ENCODE results near the gene NOTCH3. TPM values are rescaled to one million over a fixed set of nuclear protein-coding genes. Genes with fewer than 3 reads are reported as not detected.
A peak's percentile ranks its signal among the peaks of the same experiment; 100 is the strongest.

Gene NOTCH3
- not detected for total RNA-seq

DNA sequence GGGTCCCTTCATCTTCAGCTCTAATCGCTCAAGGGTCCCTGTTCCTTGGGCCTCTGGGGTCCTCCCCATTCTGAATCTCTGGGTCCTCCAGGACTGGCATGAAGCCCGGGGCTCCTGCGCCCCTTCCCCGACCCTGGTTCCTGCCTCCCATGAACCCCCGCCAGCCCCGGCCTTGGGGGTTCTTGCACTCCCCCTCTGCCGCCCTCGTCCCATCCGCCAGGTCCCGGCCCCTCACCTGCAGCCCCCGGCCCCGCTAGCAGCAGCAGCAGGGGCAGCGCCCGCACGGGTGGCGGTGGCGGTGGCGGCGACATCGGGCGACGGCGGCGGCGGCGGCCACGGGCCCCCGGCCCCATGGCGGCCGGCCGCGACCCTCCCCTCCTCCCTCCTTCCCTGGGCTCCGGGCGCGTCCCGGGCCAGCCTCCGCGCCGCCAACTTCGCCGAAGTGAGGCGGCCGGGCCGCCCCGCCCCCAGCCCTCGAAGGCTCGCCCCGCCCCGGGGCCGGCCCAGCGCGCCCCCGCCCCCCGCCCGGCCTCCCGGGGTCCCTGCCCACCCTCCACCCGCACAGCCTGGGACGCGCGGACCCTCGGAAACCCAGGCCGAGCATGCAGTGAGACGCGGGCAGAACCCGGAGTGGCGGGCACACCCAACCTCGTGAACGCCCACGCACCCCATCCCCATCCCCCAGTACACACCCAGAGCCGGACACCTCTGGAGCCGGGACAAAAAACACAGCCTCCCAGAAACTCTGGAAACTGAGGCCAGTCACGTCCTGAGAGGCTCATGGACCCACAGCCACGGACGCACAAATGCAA is at the start of gene NOTCH3:
TSS of gene NOTCH3 (minus strand) at position 443 of the 812 bp plus-strand sequence. CDS start at position 353, 90 bp downstream.
- Mint-ChIP-seq H3K4me3 (no peak within 1 kb of the TSS), H3K4me1 (peaks cover 5% of the 10 kb centered on the region), H3K9me3 (ENCODE audit: low read depth) (no peaks in the 10 kb centered on the region), H3K27me3 (peaks cover 48% of the 10 kb centered on the region), H3K36me3 (peaks cover 1% of the 10 kb centered on the region), H3K27ac (no peak within 1 kb of the TSS)
- no peak for ATAC-seq
- CTCF ChIA-PET: interaction anchor here (1.0 kb wide), 1 partner anchor 46 kb away, joined by 3 read pairs; no protein-coding TSS in a partner anchor
- no peak for DNase-seq

DNA sequence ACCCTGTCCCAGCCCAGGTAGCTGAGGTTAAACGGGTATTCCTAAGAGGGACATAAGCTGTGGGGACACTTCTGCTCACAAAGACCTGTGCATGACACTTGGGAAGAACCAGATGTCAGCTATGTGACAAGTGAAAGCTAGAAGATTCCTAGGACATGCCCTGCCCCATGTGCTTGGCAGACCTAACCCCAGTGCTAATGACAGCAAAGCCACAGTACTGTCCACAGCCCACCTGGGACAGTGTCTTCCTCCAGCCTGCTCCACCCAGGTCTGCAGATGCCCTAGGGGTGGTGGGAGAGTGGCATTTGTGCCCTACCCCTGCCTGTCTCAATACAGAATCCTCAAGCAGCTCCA is 49.8 kb upstream of the NOTCH3 start:
- DNase-seq: no peak

DNA sequence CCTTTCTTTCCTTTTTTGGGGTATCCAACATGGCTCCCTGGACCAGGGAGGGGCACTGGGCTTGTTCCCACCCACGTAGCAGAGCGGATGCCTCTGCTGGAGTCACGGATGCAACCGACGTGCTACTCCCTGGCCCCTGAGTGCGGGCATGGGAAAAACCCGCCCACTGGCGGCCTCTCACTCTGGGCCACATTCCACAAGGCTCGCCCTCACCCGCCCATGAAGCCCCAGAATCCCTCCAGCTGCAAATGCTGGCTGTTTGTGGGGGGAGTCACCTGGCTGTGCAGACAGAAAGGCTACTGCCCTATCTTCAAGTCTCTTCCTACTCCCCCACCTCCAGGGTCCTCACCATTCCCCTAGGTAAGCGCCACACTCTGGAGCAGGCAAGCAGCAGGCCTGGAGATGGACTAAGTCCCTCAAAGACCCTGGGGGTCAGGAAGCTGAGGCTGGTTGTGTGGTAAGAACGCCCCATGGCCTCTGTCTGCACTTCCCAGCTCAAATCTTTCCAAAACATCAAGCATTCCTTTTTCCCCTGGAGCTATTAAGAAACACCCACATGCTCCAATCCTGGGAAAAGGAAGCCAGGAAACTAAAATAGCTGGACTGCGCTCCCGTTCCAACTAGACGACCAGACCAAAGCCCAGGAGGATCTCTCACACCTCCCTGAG is 49.3 kb upstream of the NOTCH3 start:
- no peak for ATAC-seq
- no peaks in the 10 kb centered on the region for H3K27me3 Mint-ChIP-seq
- H3K27ac Mint-ChIP-seq: no peak overlapping the region
- H3K4me1 Mint-ChIP-seq: no peaks in the 10 kb centered on the region
- CTCF ChIA-PET: interaction anchor here (1.2 kb wide), 1 partner anchor 73 kb away, joined by 3 read pairs; no protein-coding TSS in a partner anchor
- DNase-seq: no peak
- H3K36me3 Mint-ChIP-seq: peaks cover 25% of the 10 kb centered on the region
- no peak overlapping the region for H3K4me3 Mint-ChIP-seq
- H3K9me3 Mint-ChIP-seq (ENCODE audit: low read depth): no peaks in the 10 kb centered on the region

More for the DNA sequence above, 49.8 kb upstream of the NOTCH3 start:
- Mint-ChIP-seq H3K36me3 (peaks cover 26% of the 10 kb centered on the region), H3K27ac (no peak overlapping the region), H3K9me3 (ENCODE audit: low read depth) (no peaks in the 10 kb centered on the region), H3K4me3 (no peak overlapping the region), H3K27me3 (no peaks in the 10 kb centered on the region), H3K4me1 (no peaks in the 10 kb centered on the region)
- ATAC-seq: no peak
- CTCF ChIA-PET: interaction anchor here (1.2 kb wide), 1 partner anchor 73 kb away, joined by 3 read pairs; no protein-coding TSS in a partner anchor

DNA sequence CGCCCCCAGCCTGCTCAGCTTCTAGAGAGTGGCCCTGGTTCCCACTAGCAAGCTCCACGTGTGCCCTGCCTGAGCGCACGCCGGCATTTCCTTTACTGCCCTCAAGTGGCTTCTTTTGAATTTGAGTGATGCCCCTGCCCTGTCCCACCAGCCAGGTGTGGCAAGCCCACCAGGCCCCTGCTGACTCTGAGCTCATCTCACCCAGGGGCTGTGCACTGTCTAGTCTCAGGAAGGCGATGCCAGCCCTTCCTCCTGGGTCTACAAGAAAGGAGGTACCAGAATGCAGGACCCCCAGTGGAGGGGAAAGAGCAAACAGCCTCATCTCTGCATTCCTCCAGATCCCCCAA is 48.7 kb upstream of the NOTCH3 start:
- no peaks in the 10 kb centered on the region for H3K9me3 Mint-ChIP-seq (ENCODE audit: low read depth)
- no peak overlapping the region for H3K27ac Mint-ChIP-seq
- DNase-seq: no peak
- ATAC-seq: no peak
- no peaks in the 10 kb centered on the region for H3K4me1 Mint-ChIP-seq
- CTCF ChIA-PET: no interaction called here
- H3K4me3 Mint-ChIP-seq: no peak overlapping the region
- no peaks in the 10 kb centered on the region for H3K27me3 Mint-ChIP-seq
- H3K36me3 Mint-ChIP-seq: peaks cover 24% of the 10 kb centered on the region

DNA sequence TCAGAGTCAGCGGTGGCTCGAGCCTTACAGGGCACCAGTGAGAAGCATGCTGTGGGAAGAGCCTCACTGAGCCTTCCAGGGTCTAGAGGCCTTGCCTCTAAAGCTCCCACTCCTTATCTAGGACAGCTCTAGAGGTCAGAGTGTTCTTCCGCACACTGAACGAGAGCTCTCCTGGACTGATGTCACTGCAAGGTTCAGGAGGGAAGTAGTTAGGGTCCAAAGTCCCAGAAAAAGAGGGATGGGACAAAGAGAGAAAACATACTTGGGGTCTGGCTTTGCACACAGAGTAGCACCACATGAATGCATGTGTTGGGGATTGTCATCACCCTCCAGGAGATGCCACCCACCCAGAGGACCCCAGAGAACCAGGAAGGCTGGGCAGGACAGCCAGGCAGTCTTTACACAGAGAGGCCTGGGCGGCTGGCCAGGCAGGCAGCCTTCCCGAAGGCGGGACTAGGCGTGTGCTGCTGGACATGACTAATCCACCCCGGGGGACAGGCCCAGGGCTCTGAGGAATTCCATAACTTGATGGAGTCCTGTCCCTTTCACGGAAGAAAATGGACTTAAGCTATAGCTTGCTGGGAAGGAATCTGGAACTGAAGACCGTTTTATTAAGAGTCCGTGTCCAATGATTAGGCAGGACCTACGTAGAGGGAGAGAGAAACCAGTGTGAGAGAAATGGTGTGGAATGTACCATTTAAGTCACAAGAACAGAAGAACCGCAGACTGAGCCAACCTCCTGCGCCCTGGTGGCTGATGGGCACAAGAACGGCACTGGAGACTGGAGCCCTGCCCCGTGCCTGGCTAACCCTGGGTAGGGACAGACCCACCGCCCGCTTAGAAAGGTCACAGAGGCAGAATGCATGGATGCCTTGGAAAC is 48.1 kb upstream of the NOTCH3 start:
- no peak for DNase-seq
- no peak overlapping the region for H3K27ac Mint-ChIP-seq
- no peak overlapping the region for H3K4me3 Mint-ChIP-seq
- no peaks in the 10 kb centered on the region for H3K4me1 Mint-ChIP-seq
- H3K36me3 Mint-ChIP-seq: peaks cover 18% of the 10 kb centered on the region
- no peak for ATAC-seq
- H3K9me3 Mint-ChIP-seq (ENCODE audit: low read depth): no peaks in the 10 kb centered on the region
- H3K27me3 Mint-ChIP-seq: no peaks in the 10 kb centered on the region
- CTCF ChIA-PET: no interaction called here

DNA sequence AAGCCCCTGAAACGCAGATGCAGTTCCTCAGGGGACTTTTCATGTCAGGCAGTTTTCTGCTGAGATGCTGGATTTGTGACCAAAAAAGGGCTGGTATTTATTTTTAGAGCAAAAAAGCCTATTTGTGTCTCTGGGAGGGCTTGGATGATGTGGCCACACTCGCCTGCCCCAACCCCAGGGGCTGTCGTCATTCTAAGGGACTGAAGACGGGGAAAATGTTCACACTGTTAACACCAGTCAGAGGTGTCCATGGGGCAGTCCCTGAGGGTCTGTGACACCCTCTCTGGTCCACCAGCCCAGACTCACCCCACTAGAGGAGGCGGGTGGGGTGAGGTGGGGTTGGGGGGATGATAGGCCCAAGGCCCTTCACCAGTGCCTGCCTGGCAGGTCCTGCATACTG is 47.3 kb upstream of the NOTCH3 start:
- Mint-ChIP-seq H3K9me3 (ENCODE audit: low read depth) (no peaks in the 10 kb centered on the region), H3K27ac (peak overlapping the region; percentile 19), H3K27me3 (no peaks in the 10 kb centered on the region), H3K36me3 (peaks cover 13% of the 10 kb centered on the region), H3K4me1 (no peaks in the 10 kb centered on the region), H3K4me3 (no peak overlapping the region)
- CTCF ChIA-PET: no interaction called here
- no peak for ATAC-seq
- DNase-seq: no peak

DNA sequence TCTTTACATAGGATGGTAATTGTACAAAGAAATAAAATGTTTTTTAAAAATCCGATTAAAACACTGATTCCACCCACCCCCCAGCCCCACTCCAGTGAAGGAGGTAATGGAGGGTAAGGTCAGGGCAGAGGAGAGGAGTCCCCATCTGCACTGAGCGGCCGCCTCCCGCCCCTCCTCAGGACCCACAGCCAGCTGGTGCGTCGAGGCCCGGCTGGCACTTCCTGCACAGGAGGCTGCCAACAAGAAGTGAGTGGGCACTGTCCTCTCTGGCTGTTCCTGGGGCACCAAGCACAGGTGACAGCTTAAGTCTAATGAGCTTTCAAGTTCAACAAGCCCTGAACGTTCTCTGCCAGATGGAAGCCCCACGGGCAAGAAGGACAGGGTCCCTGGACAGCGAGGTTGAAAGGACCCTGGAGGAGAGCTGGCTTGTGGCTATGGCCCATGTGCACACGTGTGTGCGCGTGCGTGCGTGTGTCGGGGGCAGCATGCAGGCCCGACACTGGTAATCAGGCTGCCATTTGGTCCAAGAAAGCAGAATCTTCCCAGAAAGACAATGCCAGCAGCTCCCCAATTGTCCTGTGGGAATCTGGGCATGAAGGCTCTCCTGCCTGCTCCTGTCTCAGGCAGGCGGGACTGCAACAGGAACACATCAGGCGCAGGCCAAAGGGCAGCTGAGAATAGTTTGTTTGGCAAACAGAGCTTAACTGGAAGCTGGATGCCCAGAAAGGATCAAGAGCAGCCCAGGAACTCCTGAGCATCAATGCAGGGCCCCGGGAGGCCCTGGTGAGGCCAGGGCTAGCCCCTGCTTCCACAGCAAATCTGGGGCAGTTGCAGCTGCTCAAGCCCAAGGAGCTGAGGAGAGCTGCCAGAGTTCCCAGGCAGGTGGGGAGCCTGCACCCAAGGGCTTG is 46.6 kb upstream of the NOTCH3 start:
- Mint-ChIP-seq H3K4me3 (no peak overlapping the region), H3K27ac (no peak overlapping the region), H3K9me3 (ENCODE audit: low read depth) (no peaks in the 10 kb centered on the region), H3K27me3 (no peaks in the 10 kb centered on the region), H3K4me1 (no peaks in the 10 kb centered on the region), H3K36me3 (peaks cover 8% of the 10 kb centered on the region)
- ATAC-seq (no peak), DNase-seq (no peak)
- CTCF ChIA-PET: no interaction called here

DNA sequence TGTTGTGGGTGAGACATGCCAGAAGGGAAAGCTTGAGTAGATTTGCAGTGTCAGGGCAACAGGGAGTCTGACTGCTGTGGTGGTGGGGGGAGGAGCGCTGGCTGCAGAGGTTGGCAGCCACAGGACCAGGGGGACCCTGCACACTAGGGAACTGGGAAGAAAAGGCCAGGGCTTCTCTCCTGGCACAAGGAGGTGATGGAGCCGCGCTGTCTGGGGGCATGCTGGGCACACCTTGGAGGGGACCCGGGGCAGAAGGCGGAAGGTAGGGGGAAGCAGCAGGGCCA is 45.3 kb upstream of the NOTCH3 start:
- DNase-seq (no peak), ATAC-seq (no peak)
- CTCF ChIA-PET: interaction anchor here (1.4 kb wide), 1 partner anchor 17 kb away, joined by 4 read pairs; no protein-coding TSS in a partner anchor
- Mint-ChIP-seq H3K36me3 (peaks cover 7% of the 10 kb centered on the region), H3K4me1 (no peaks in the 10 kb centered on the region), H3K27ac (no peak overlapping the region), H3K9me3 (ENCODE audit: low read depth) (no peaks in the 10 kb centered on the region), H3K27me3 (no peaks in the 10 kb centered on the region), H3K4me3 (no peak overlapping the region)

DNA sequence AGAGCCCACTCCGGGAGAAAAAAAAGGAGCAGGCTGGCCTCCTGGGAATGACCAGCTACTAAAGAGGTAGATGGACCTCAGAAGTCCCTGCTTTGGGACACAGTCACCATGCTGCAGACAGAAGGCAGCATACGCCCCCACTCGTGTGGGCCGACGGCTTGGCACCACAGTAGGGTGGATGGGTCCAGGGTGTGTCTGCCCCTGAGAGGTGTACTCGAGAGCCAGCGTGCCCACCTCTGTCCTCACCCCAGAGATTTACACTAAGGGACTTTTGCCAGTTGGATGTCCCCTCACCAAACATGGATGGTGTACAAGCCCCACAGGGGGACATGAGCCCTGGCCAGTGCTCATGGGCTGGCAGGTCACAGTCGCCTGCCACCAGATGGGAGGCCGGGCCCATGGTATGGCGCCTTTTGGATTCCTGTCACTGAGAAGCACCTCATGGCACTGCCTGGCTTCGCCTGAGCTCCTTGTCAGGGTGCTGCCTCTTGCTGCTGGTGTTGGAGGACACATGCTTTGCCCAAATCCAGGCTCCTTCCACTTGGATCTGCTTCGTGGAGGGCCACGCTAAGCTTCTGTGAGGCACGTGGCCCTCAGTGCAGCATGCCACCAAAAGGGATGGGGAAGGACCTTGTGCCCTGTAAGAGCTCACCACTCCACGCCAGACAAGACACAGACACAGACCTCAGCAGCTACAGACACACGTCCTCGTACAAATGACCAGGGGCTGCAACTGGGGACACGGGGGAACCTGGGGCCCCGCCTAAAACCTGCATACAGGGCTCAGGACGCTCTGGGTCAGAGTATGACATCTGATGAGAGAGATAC is 44.8 kb upstream of the NOTCH3 start:
- Mint-ChIP-seq H3K27me3 (no peaks in the 10 kb centered on the region), H3K27ac (no peak overlapping the region), H3K4me1 (no peaks in the 10 kb centered on the region), H3K9me3 (ENCODE audit: low read depth) (no peaks in the 10 kb centered on the region), H3K4me3 (no peak overlapping the region), H3K36me3 (peaks cover 7% of the 10 kb centered on the region)
- DNase-seq: no peak
- CTCF ChIA-PET: interaction anchor here (1.4 kb wide), 1 partner anchor 16 kb away, joined by 4 read pairs; no protein-coding TSS in a partner anchor
- no peak for ATAC-seq

DNA sequence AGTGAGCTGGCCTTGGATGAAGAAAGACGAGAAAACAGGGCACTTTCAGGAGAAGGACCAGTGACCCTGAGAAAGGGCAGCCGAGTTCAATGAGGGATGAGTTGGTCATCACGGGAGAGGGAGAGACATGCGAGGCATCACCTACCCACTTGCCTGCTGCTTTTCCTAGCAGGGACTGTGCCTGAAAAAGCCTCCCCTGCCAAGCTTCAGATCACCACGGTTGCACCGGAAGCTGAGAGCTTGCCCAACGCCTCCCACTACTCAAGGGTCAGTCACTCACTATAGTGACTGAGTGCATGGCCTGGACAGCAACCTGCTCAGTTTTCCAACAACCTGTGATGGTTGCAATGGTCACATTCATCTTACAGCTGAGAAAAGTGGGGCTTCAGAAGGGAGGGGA is 44.0 kb upstream of the NOTCH3 start:
- H3K4me1 Mint-ChIP-seq: no peaks in the 10 kb centered on the region
- no peak overlapping the region for H3K4me3 Mint-ChIP-seq
- ATAC-seq (no peak), DNase-seq (no peak)
- no peak overlapping the region for H3K27ac Mint-ChIP-seq
- CTCF ChIA-PET: interaction anchor here (1.4 kb wide), 1 partner anchor 16 kb away, joined by 4 read pairs; no protein-coding TSS in a partner anchor
- no peaks in the 10 kb centered on the region for H3K9me3 Mint-ChIP-seq (ENCODE audit: low read depth)
- H3K27me3 Mint-ChIP-seq: no peaks in the 10 kb centered on the region
- H3K36me3 Mint-ChIP-seq: peaks cover 8% of the 10 kb centered on the region

DNA sequence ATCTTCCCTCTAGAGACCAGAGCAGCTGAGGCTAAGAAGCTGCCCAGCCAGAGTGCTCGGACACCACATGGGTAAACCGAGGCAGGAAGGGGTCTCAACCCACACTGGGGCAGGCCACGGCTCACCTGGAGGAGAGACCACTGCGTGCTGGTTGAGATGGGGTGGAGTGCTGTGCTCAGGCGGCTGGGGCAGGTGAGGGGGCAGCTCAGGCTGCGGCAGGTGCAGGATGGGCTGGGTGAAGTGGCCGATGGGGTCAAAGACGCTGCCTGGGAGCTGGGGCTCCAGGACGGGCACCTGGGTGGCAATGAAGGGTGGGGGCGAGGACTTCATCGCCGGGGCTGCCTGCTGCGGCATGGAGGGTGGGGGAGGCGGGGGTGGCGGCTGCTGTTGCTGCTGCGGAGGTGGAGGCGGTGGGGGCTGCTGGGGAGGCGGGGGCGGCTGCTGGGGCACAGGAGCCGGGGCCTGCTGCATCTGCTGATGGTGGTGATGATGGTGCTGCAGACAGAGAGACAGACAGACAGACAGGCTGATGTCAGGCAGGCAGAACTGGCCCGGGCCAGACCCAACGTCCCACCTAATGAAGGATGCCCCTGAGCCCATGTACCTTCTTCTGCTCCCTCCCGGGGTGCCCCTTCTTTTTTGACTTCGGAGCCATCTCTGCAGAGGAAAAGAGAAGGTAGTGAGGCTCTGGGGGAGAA is 43.5 kb upstream of the NOTCH3 start:
- Mint-ChIP-seq H3K4me3 (no peak overlapping the region), H3K27me3 (no peaks in the 10 kb centered on the region), H3K4me1 (no peaks in the 10 kb centered on the region), H3K9me3 (ENCODE audit: low read depth) (no peaks in the 10 kb centered on the region), H3K27ac (no peak overlapping the region), H3K36me3 (peaks cover 9% of the 10 kb centered on the region)
- CTCF ChIA-PET: no interaction called here
- DNase-seq: no peak
- no peak for ATAC-seq
